ENCODE data around the gene CNTNAP2. TPM values are rescaled to one million over a fixed set of nuclear protein-coding genes. Genes with fewer than 3 reads are reported as not detected.

The CNTNAP2 gene
- total and polyA plus RNA-seq, 2 of the 4 experiments (the other 2 are of a cell fraction), result not detected

DNA sequence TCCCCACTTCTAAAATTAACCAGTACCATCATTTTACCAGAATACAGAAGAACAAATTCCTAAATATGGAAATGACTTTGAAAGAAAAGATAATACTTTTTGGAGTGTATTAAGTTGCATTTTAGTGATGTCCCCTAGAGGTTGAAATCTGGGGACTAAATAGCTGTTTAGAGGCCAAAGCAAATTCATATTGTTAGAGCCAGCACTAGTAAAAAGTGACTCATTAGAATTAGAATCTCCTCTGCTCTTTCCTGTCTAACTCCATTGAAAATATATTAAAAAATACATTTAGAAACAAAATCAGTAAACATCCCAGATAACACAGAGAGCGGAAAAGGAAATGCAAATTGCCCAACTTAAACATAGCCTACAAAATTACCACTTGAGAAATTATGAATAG lies 1284.3 kb downstream of the CNTNAP2 start:
- POLR2A ChIA-PET (ENCODE audit: unreplicated experiment), result no interaction called here
- in situ Hi-C loops (cut with MboI; ENCODE audit: low sequenced_read_pairs) (no loop called here), intact Hi-C loops (cut with micrococcal nuclease) (no loop called here), dilution Hi-C loops (cut with HindIII; ENCODE audit: low sequenced_read_pairs, unreplicated experiment) (no loop called here)
- Histone ChIP-seq H3K4me3 (ENCODE audit: insufficient read depth, low read depth, low read length) (no peak overlapping the region), H3K56ac (ENCODE audit: extremely low read depth, insufficient read depth, low read length) (no peak overlapping the region), H2AFZ (replicated peaks; ENCODE audit: low read length, poor library complexity) (no peak overlapping the region), H4K91ac (ENCODE audit: insufficient read depth, low read depth, low read length) (no peak overlapping the region), H3K4me2 (ENCODE audit: low read depth, low read length) (no peak overlapping the region), H3K9ac (ENCODE audit: low read depth, low read length) (no peak overlapping the region), H2BK120ac (ENCODE audit: low read depth, low read length) (no peak overlapping the region), H3K36me3 (ENCODE audit: control insufficient read depth, insufficient read depth, low read length) (no peaks in the 10 kb centered on the region), H2AK9ac (replicated peaks; ENCODE audit: low read depth, low read length, poor library complexity) (no peak overlapping the region), H4K8ac (ENCODE audit: low read depth in 2 of 2, low read length in 2 of 2) (no peak overlapping the region), H2BK15ac (ENCODE audit: low read depth, low read length) (no peak overlapping the region), H3K9me3 (ENCODE audit: control insufficient read depth, insufficient read depth, low read length) (no peaks in the 10 kb centered on the region), H2BK20ac (ENCODE audit: low read depth, low read length) (no peak overlapping the region), H3K4ac (ENCODE audit: low read depth, low read length) (no peak overlapping the region), H3K4me1 (ENCODE audit: control insufficient read depth, insufficient read depth, low read length) (no peaks in the 10 kb centered on the region), H3K27ac (ENCODE audit: insufficient read depth, low read length) (no peak overlapping the region), H2BK5ac (ENCODE audit: low read depth, low read length, poor library complexity, severe bottlenecking) (no peak overlapping the region), H3K79me1 (ENCODE audit: low read depth in 1 of 2, low read length in 2 of 2) (no peaks in the 10 kb centered on the region), H4K20me1 (ENCODE audit: insufficient read depth, low read length) (no peaks in the 10 kb centered on the region), H3K14ac (replicated peaks; ENCODE audit: low read depth, low read length) (no peak overlapping the region), H3K18ac (ENCODE audit: low read depth, low read length) (no peak overlapping the region), H3K27me3 (ENCODE audit: control insufficient read depth, insufficient read depth, low read length) (no peaks in the 10 kb centered on the region), H4K5ac (ENCODE audit: low read depth, low read length) (no peak overlapping the region), H3K9me1 (ENCODE audit: insufficient read depth, low read length) (no peaks in the 10 kb centered on the region), H2AK5ac (ENCODE audit: low read depth, low read length) (no peak overlapping the region), H3K23ac (ENCODE audit: low read depth, low read length) (no peak overlapping the region)
- ATAC-seq (ENCODE audit: low read depth), result peak; percentile 51; the same call in 1 of the 2 replicates
- WGBS, 2 experiments (ENCODE audit: extremely low coverage in 2 of 2, insufficient read length in 1 of 2), result no CpG with 5 or more reads among the region's 1 CpG
- BruUV-seq (replicated peaks), result no TSS peak
- DNase-seq, result no peak
- CTCF ChIA-PET, result no interaction called here
- TF ChIP-seq RFX5 (IDR thresholded peaks at IDR 0.05; ENCODE audit: low read depth, low read length) (no peak), CEBPB (IDR thresholded peaks at IDR 0.05; ENCODE audit: low read depth, low read length) (no peak)
